ENCODE measurements around the gene TEX22. TPM values are rescaled to one million over a fixed set of nuclear protein-coding genes. Genes with fewer than 3 reads are reported as not detected.
A peak's percentile ranks its signal among the peaks of the same experiment; 100 is the strongest.

The TEX22 gene
- total RNA-seq, 4 donors from 2014 or later, result 0.22 to 0.81 (median 0.33) TPM; not detected in 1

GRCh38 chr14:105368910-105369652, 29.3 kb upstream of the TEX22 start:
- no peak for DNase-seq
- H3K4me3 ChIP-seq (replicated peaks in 1 of 3), result no peak overlapping the region
- peaks cover 0 to 11% of the 10 kb centered on the region in 2 donors for H3K36me3 ChIP-seq
- TF ChIP-seq CTCF (IDR thresholded peaks at IDR 0.05) (no peak), POLR2A (IDR thresholded peaks at IDR 0.05) (no peak)
- H3K9me3 ChIP-seq, result no peaks in the 10 kb centered on the region
- 94 to 99% methylated on average over 15 to 20 of the region's 29 CpGs for WGBS, 2 donors
- no peaks in the 10 kb centered on the region for H3K4me1 ChIP-seq
- H3K27ac ChIP-seq, result no peak overlapping the region
- intact Hi-C loops (cut with DNase I), result loop anchor here (5.0 kb wide), 1 partner anchor 118 kb away; the partner anchor contains the start of gene CRIP1
- H3K27me3 ChIP-seq, result no peaks in the 10 kb centered on the region

GRCh38 chr14:105369653-105370040, 28.7 kb upstream of the TEX22 start:
- H3K27me3 ChIP-seq, result no peaks in the 10 kb centered on the region
- H3K9me3 ChIP-seq, result no peaks in the 10 kb centered on the region
- H3K4me3 ChIP-seq (replicated peaks in 1 of 3), result no peak overlapping the region
- no peak for DNase-seq
- intact Hi-C loops (cut with DNase I), result loop anchor here (5.0 kb wide), 2 partner anchors 118 to 158 kb away; partner anchors contain the start of genes CRIP1 and TMEM121
- TF ChIP-seq CTCF (IDR thresholded peaks at IDR 0.05), result no peak
- TF ChIP-seq POLR2A (IDR thresholded peaks at IDR 0.05), result no peak
- no peak overlapping the region for H3K27ac ChIP-seq
- peaks cover 0 to 5% of the 10 kb centered on the region in 2 donors for H3K4me1 ChIP-seq
- H3K36me3 ChIP-seq, result peaks cover 0 to 11% of the 10 kb centered on the region in 2 donors
- WGBS, 2 donors, result 94 to 95% methylated on average over 21 to 28 of the region's 28 CpGs

- no peak overlapping the region for H3K27ac ChIP-seq
- 25 to 51% methylated on average over 11 of the region's 11 CpGs for WGBS, 2 donors
- intact Hi-C loops (cut with DNase I), result loop anchor here (5.0 kb wide), 1 partner anchor 153 kb away; the partner anchor contains the start of gene TMEM121
- peaks cover 0 to 5% of the 10 kb centered on the region in 2 donors for H3K4me1 ChIP-seq
- H3K4me3 ChIP-seq (replicated peaks in 1 of 3), result no peak overlapping the region
- peak; percentile 73 to 76 for DNase-seq
- H3K36me3 ChIP-seq, result peaks cover 0 to 4% of the 10 kb centered on the region in 2 donors
- no peaks in the 10 kb centered on the region for H3K27me3 ChIP-seq
- no peaks in the 10 kb centered on the region for H3K9me3 ChIP-seq
- TF ChIP-seq POLR2A (IDR thresholded peaks at IDR 0.05) (no peak), CTCF (IDR thresholded peaks at IDR 0.05) (peak in 2 of 6 experiments; percentile 26 to 28)
These were observed 23.9 kb upstream of the TEX22 start for GRCh38 chr14:105374389-105374788.

- intact Hi-C loops (cut with DNase I), result no loop called here
These were observed 22.7 kb upstream of the TEX22 start for GRCh38 chr14:105375635-105376057.

More at GRCh38 chr14:105375635-105376057, 22.7 kb upstream of the TEX22 start:
- Histone ChIP-seq H3K27ac (no peak overlapping the region), H3K4me1 (peaks cover 0 to 5% of the 10 kb centered on the region in 2 donors), H3K9me3 (no peaks in the 10 kb centered on the region), H3K4me3 (replicated peaks in 1 of 3) (no peak overlapping the region), H3K27me3 (no peaks in the 10 kb centered on the region), H3K36me3 (no peaks in the 10 kb centered on the region)
- 83 to 93% methylated on average over 4 of the region's 4 CpGs for WGBS, 2 donors
- no peak for TF ChIP-seq CTCF (IDR thresholded peaks at IDR 0.05)
- TF ChIP-seq POLR2A (IDR thresholded peaks at IDR 0.05), result no peak
- no peak for DNase-seq
